Ectodermal cell (in vitro differentiated cells): Measurements from ENCODE around the gene VKORC1L1.
"Not testable (repeated sequence)": the region's sequence is repeated elsewhere in the genome, so short reads cannot be mapped to it uniquely, and the experiment has no call there.

Experiments used
- H3K27ac ChIP-seq: 2 replicates; pipeline ENCODE4 v1.7.0; 2013; ENCODE audit warnings: mild to moderate bottlenecking, low read depth, low read length; ENCODE audit not compliant: insufficient read depth, poor library complexity, severe bottlenecking
- H3K27me3 ChIP-seq: 2 replicates; pipeline ENCODE4 v1.7.0; 2013; ENCODE audit warnings: mild to moderate bottlenecking, low read length; ENCODE audit not compliant: insufficient read depth, control insufficient read depth, poor library complexity, severe bottlenecking
- H3K36me3 ChIP-seq: one replicate; pipeline ENCODE4 v1.7.0; 2013; ENCODE audit warnings: low read length; ENCODE audit not compliant: control insufficient read depth, insufficient read depth
- H3K4me1 ChIP-seq: one replicate; pipeline ENCODE4 v1.7.0; 2013; ENCODE audit warnings: low read length; ENCODE audit not compliant: control insufficient read depth, insufficient read depth
- H3K4me3 ChIP-seq: 2 replicates; pipeline ENCODE4 v1.7.0; 2013; ENCODE audit warnings: low read depth, low read length, control low read depth; ENCODE audit not compliant: insufficient read depth
- H3K9me3 ChIP-seq: 2 replicates; pipeline ENCODE4 v1.7.0; 2013; ENCODE audit warnings: mild to moderate bottlenecking, low read length, moderate library complexity; ENCODE audit not compliant: control insufficient read depth
- WGBS, 2 experiments: methylation state at CpG; one replicate each; pipeline ENCODE4 v1.1.7; 2013; ENCODE audit warnings: missing lambda C conversion rate in 2 of 2; 5-methylcytosine and 5-hydroxymethylcytosine counted together

The VKORC1L1 gene

GRCh38 chr7:65962033-65962432 lies 89.2 kb downstream of the VKORC1L1 start:
- Histone ChIP-seq H3K27me3 (no peaks in the 10 kb centered on the region), H3K4me3 (no peak overlapping the region), H3K9me3 (no peaks in the 10 kb centered on the region), H3K36me3 (peaks cover 29% of the 10 kb centered on the region), H3K27ac (no peak overlapping the region), H3K4me1 (no peaks in the 10 kb centered on the region)
- WGBS, 2 experiments = 96 to 99% methylated on average over 6 of the region's 6 CpGs

- peaks cover 35% of the 10 kb centered on the region for H3K36me3 ChIP-seq
- H3K9me3 ChIP-seq, H3K27me3 ChIP-seq, H3K4me1 ChIP-seq, H3K27ac ChIP-seq, H3K4me3 ChIP-seq: not testable (repeated sequence)
- 91 to 94% methylated on average over 3 of the region's 3 CpGs for WGBS, 2 experiments
Measured at GRCh38 chr7:65964671-65965070, 91.8 kb downstream of the VKORC1L1 start.

GRCh38 chr7:65966146-65966545 lies 93.3 kb downstream of the VKORC1L1 start:
- Histone ChIP-seq H3K9me3 (no peaks in the 10 kb centered on the region), H3K36me3 (peaks cover 35% of the 10 kb centered on the region), H3K4me3 (no peak overlapping the region), H3K27ac (no peak overlapping the region), H3K4me1 (no peaks in the 10 kb centered on the region), H3K27me3 (no peaks in the 10 kb centered on the region)
- 94 to 98% methylated on average over 6 of the region's 6 CpGs for WGBS, 2 experiments

GRCh38 chr7:65967361-65968155 lies 94.7 kb downstream of the VKORC1L1 start:
- no peak overlapping the region for H3K4me3 ChIP-seq
- 94 to 95% methylated on average over 17 of the region's 17 CpGs for WGBS, 2 experiments
- peaks cover 35% of the 10 kb centered on the region for H3K36me3 ChIP-seq
- no peaks in the 10 kb centered on the region for H3K4me1 ChIP-seq
- H3K9me3 ChIP-seq = no peaks in the 10 kb centered on the region
- no peak overlapping the region for H3K27ac ChIP-seq
- H3K27me3 ChIP-seq = no peaks in the 10 kb centered on the region

GRCh38 chr7:65968256-65969185 lies 95.6 kb downstream of the VKORC1L1 start:
- H3K36me3 ChIP-seq = peaks cover 41% of the 10 kb centered on the region
- H3K4me1 ChIP-seq = no peaks in the 10 kb centered on the region
- 92 to 95% methylated on average over 26 of the region's 26 CpGs for WGBS, 2 experiments
- H3K4me3 ChIP-seq = no peak overlapping the region
- H3K27ac ChIP-seq = no peak overlapping the region
- no peaks in the 10 kb centered on the region for H3K27me3 ChIP-seq
- H3K9me3 ChIP-seq = no peaks in the 10 kb centered on the region

GRCh38 chr7:65971021-65971420 lies 98.1 kb downstream of the VKORC1L1 start:
- Histone ChIP-seq H3K27me3 (no peaks in the 10 kb centered on the region), H3K9me3 (no peaks in the 10 kb centered on the region), H3K27ac (no peak overlapping the region), H3K4me1 (no peaks in the 10 kb centered on the region), H3K4me3 (no peak overlapping the region), H3K36me3 (peaks cover 44% of the 10 kb centered on the region)
- WGBS, 2 experiments = 95 to 96% methylated on average over 8 of the region's 8 CpGs

GRCh38 chr7:65972976-65973375 lies 100.1 kb downstream of the VKORC1L1 start:
- Histone ChIP-seq H3K27me3 (no peaks in the 10 kb centered on the region), H3K27ac (no peak overlapping the region), H3K4me3 (no peak overlapping the region), H3K9me3 (no peaks in the 10 kb centered on the region), H3K36me3 (peaks cover 35% of the 10 kb centered on the region), H3K4me1 (no peaks in the 10 kb centered on the region)
- 95 to 96% methylated on average over 13 of the region's 13 CpGs for WGBS, 2 experiments

- H3K27ac ChIP-seq = no peak overlapping the region
- no peaks in the 10 kb centered on the region for H3K9me3 ChIP-seq
- H3K4me3 ChIP-seq = no peak overlapping the region
- peaks cover 35% of the 10 kb centered on the region for H3K36me3 ChIP-seq
- WGBS, 2 experiments = 95 to 96% methylated on average over 29 of the region's 29 CpGs
- H3K27me3 ChIP-seq = no peaks in the 10 kb centered on the region
- no peaks in the 10 kb centered on the region for H3K4me1 ChIP-seq
Measured at GRCh38 chr7:65974191-65974801, 101.4 kb downstream of the VKORC1L1 start.

- no peaks in the 10 kb centered on the region for H3K9me3 ChIP-seq
Measured at GRCh38 chr7:65974876-65975275, 102.0 kb downstream of the VKORC1L1 start.

More at GRCh38 chr7:65974876-65975275, 102.0 kb downstream of the VKORC1L1 start:
- Histone ChIP-seq H3K27me3 (no peaks in the 10 kb centered on the region), H3K36me3 (peaks cover 37% of the 10 kb centered on the region), H3K4me1 (no peaks in the 10 kb centered on the region), H3K4me3 (no peak overlapping the region), H3K27ac (no peak overlapping the region)
- WGBS, 2 experiments = 91 to 94% methylated on average over 9 of the region's 9 CpGs
